GM19324 (cell line): Measurements from ENCODE around the gene PTPRN2.

Experiments used
- ATAC-seq: cut with Tn5 transposase; IDR thresholded peaks from one replicate; pipeline ENCODE4 v1.9.1; 2021; ENCODE audit warnings: mild to moderate bottlenecking, moderate library complexity; ENCODE audit not compliant: unreplicated experiment, low FRiP score

Gene PTPRN2

DNA sequence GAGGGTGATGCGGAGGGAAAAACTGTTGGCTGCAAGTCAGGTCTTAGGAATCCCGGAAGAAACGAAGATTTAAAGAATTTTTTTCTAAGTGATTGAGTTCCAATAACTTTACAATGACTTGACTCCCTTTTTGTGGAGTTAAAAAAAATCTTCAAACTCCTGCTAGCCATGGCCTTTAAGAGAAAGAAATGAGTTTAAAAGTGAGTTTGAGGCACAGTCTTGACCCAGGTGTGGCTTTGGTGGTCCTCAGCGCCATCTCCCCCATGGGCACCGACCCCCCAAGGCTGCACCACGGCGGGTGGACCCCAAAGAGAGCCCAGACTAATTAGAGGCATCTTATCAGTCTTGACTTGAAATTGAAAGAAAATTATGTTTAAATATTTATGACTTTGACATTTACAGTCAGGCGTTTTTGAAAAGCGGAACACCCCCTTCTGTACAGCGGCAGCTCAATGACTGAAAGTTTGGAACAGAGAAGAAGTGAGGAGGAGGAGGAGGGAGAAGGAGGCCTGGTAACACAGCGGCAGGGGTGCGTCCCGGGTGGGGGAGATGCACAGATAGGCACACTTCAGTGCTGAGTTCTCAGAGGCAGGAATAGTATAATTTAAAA is 901.2 kb downstream of the PTPRN2 start:
- no peak for ATAC-seq

DNA sequence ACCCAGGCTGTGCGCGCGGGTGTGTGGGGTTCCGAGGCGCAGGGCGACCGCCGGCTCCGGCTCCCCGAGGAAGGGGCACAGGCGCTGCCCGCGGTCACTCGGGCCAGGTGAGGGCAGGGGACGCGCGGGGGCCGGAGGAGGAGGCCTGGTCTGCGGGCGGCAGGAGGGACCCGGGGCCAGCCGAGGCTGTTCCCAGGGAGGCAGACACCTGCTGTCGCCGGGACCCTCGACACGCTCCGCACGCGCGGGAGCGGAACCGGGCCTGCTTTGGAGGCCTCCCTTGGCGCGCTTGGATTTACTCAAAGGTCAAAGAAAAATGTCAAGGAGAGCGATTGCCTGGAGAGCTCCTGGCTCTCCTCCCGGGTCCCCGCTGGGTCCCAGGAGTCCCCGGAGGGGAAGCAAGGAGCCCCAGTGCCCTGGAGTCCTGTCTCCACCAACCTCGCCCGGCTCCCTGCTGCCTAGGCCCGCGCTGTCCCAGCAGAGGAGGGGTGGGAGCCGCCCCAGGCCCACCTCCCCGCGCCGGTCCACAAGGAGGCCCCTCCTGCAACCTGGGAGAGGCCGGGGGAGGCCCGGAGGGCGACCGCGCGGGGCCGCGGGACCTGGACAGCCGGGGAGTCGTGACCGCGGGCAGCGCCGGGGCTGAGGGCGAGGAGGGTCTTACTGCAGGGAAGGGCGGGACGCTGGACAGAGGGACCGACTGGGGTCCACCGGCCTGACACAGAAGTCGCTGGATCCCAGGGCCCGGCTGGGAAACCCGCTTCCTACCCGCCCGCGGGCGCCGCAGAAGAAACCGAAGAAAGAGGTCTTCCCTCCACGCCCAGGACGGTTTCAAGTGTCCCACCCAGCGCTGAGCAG is 902.0 kb downstream of the PTPRN2 start:
- no peak for ATAC-seq

DNA sequence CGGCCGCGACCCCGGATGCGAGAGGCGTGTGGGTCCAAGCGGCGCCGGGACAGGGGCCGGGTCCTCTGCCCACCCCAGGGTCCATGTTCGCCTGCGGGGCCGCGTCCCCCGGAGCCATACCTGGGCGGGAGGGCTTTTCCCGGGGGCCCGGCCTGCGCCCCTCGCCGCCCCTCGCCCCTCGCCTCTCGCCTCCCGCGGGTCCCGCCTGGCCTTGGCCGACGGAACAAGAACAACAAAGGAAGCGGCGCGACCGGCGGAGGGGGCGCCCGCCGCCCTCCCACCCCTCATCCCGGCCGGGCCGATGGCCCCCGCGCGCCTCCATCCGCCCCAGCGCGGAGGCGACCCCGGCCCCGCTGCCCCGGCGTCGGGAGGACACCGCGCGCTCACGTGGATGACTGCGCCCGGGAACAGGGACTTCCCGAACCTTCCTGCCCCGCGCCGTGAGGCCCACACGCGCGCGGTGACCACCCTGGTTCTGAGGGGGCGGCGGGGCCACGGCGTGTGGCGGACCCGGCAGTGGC is 902.7 kb downstream of the PTPRN2 start:
- no peak for ATAC-seq

DNA sequence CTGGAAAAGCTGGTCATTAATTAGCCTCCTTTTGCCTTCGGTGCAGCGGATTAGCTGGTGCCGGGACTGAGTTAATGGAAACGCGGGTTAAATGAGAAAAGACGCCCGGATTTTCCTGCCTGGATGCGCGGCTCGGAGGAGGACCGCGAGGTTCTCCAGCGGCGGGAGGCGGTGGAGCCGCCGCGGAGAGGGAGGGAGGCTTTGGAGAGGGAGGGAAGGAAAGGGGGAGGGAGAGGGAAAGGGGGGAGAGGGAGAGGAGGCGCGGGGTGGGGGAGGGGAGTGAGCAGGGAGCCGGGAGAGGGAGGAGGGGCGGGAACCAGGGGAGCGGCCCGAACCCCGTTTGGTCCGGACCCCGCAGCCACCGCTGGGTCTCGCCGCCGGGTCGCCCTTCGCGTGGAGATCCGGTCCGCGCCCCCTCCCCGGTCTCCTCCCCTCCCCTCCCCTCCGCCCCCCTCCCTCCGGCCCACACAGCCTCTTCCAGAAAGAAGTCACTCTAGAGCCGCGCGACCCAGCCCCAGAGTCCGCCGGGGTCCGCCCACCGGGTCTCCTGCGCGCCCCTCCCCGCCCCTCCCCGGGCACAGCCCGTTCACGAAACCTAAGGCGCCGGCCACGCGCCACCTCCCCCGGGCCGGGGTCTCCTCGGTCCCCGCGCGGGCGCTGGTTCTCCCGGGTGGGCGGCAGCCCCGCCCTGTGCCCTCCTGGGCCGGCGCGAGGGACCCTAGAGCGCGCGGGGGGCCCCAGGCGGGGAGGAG is 903.3 kb downstream of the PTPRN2 start:
- ATAC-seq = no peak

DNA sequence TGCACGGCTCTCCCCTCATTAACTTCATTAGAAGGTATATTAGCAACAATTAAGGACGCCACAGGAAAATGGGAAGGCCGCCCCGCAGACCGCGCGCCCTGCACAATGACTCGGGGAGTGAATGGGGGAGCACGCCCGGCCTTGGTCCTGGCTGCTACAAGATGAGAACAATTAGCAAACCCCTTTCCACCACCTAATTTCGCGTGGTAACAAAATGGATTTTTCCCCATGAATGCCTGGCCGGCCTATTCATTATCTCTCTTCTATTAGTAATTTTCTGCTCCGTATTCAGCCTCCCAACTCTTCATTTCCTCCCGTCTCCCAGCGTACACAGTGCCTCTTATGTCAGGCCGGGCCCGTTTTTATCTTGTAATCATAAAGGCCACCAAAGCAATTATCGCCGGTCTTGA is 903.9 kb downstream of the PTPRN2 start:
- ATAC-seq = no peak

DNA sequence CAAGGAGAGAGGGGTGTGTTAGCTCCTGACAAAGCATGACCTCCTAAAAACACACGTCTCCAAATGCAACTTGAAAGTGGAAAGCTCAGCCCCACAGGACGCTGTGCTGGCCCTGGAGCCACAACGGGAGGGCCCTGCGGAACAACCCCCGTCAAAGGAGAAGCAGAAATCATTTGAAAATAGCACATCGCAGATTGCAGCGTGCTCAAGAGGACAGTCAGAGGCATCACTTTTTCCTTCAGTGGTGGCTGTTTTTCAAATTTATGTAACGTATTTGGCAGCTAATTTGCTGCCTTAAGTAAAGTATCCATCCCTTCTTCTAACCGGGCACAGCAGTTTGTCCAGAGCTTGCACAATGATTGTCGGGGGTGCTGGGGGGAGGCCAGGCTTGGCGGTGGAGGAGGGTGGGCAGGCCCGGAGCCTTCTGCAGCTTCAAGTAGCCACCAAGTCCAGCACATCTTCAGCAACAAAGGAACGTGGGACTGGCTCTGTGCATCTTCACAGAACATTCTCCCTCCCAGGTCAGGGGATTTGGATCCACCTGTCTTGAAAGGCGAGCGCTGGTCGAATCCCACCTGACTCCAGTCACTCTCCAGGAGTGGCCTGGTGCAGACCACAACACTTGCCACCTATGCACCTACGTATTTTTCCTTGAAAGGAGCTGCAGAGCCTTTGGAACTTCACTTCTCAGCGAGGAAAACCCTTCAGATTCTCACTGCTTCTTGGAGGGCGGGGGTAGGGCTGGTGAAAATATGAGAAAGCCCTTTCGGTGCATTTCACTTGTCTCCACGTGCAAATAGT is 904.5 kb downstream of the PTPRN2 start:
- ATAC-seq = no peak

DNA sequence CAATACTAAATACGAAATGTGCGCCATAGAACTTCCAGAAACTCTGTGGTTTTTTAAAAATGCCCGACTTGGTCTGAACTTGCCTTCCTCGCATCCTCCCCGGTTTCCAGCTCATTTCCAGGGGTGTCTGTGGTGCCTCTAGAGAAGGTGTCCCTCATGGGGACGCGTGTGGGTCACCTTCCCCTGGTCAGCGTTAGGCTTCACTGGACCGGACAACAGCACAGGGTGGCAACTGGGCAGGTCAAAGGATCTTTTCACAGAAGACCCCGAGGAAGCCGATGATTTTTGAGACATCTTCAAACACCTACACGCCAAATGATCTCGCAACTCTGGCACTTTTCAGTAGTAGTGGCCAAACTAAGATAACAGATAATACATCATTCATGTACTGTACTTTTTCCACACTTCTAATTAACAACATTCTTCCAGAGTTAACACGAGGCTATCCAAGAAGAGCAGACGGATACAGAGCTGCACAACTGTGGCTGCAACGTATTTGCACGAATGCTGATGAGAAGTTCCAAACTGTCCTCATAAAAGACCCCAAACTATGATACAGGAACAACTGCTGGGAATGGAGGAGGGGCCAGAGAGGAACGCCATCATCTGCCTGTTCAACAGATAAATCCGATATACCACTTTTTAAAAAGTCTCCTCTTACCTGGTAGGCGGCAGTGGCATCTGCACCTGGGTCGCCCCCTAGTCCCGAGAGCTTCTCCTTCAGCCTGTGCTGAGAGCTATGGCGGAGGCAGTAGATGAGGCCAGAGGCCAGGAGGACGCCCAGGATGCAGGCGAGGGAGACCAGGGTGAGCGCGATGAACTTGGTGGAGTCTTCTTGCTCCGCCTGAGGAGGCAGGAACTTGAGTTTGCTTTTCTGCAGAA is 905.3 kb downstream of the PTPRN2 start:
- ATAC-seq = no peak

DNA sequence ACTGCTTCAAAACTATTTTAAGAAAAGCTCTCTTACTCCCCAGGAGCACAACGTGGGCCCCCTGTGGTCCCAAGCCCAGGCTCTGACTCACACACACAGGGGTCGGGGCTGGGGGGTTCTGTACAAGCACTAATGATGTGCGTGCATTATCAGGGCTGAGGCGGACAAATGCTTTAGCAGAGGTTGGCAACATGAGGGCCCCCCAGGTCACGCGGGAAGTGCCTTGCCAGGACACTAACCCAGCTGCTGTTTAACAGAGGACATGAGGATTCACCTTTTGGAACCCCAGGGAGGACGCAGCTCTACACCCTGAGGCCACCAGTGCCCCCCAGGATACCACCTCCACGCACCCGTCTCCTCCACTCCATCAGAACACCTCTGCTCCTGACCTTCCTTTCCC is 908.0 kb downstream of the PTPRN2 start:
- ATAC-seq = no peak

DNA sequence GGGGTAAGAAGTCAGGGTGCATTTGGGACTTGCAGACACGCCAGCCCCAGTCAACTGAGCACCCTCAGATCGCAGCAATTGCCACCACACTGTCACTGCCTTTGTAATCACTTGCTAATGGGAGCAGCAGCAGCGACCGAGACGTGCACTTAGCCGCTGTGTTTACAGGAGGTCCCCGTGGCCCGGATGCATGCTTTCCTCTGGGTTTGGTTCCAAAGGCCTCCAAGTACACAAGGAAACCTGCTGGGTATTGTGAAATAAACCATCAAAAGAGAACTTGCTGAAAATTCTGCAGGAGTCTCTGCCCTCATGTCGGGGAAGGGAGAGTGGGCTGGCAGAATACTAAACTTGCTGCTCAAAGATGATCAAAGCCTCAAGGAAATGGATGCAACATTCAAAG is 909.1 kb downstream of the PTPRN2 start:
- no peak for ATAC-seq

DNA sequence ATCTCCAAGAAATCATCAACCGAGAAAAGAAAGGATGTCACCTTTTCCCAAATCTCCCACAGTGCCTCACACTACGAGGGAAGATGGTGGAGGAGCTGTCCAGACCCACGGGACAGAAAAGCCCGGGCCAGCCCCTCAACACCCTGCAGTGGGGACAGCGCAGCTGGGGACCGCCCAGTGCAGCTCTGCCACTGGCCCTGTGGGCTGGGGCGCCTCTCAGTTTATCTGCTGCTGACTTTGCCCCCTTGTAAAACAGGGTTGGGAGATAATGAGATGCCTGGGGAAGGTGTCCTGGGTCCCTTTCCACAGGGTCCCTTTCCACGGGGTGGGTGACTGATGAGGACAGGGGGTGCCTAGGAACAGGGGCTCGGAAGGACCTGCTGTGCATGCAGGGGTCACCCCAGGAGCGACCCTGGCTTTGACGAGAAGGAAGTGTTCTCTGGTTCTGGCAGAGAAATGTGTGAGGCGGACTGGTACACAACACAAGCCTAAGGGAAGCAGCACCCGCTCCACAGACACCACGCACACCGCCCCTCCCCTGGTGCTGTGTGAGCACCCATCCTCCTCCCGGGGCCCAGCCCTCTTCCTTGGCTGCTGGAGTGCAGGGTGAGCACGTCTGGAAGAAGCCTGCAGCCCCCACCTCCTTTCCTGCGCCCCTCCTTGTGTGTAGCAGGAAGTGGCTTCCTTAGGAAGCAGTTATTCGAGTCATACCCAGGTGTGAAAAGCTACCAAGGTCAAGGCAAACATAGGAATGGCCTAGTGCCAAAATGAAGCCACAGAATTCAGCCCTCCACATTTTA is 911.0 kb downstream of the PTPRN2 start:
- ATAC-seq = no peak

DNA sequence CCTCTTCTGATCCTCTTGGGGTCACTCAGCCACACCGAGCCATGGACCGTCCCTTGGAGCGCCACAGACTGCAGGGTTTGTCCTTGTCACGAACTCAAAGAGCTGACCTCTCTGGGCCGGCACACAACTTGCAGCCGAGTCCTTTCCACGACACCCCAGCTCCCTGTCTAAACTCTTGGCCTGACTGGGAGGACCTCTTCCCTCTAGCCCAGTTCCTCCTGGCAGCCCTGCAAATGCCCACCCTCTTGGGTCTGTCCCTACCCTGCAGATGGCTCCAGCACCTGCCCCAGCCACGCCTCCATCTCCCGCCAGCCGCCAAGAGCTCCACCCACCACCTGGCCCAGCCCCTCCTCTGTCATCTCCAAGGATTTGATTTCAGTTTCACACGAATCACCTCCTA is 911.6 kb downstream of the PTPRN2 start:
- ATAC-seq = no peak

DNA sequence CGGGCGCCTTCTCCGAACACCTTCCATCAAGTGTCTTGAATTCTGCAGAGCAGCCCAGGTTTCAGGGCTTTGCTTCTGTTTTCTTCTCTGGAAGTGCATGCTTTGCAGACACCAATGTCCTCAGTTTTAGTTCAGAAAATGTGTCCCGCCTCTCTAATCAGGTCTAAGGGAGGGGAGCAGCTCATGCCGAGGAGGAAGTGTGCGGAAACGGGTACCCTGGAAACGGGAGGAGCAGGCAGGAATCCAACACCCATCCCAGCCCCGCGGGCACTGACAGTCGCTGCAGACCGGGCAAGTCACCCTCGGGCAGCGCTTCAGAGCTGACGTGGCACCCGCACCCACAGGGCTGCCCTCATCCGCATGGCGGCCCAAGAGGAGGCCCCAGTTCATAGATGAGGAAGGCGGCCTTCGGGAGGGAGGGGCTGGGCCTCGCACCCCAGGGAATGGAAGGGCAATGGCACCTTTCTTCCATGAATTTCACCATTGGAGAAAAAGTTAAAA is 912.1 kb downstream of the PTPRN2 start:
- ATAC-seq = no peak

DNA sequence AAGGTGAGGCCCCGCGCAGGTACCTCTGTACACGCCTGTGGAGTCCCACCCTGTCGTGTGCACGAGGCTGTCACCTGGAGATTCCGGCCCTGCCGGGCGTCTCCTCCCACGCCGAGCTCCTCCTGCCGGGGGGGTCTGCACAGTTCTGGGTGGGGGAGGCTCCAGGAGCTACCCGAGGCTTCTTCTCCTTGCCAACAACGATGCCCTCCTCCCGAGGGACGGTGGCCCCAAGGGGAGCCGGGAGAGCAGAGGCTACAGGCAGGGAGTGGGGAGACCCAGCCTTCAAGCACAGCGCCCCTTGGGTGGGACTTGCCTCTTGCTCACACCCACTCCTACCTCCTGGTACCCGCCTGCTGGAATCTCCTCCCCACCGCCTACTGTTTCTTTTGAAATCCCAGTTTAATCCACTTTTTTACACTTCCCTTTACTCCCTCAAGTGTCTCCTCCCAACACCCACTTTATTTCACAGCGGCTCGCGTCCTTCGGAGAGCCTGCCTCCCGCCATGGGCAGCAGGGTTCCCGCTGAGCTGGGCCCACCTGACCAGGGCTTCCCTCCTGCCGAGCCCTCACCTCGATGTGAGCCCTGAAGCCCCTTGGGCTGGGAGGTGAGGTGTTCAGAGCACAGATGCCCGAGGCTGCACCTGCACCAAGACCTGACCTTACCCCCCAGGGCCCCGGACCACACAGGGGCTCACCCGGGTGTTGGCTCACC is 912.8 kb downstream of the PTPRN2 start:
- no peak for ATAC-seq

DNA sequence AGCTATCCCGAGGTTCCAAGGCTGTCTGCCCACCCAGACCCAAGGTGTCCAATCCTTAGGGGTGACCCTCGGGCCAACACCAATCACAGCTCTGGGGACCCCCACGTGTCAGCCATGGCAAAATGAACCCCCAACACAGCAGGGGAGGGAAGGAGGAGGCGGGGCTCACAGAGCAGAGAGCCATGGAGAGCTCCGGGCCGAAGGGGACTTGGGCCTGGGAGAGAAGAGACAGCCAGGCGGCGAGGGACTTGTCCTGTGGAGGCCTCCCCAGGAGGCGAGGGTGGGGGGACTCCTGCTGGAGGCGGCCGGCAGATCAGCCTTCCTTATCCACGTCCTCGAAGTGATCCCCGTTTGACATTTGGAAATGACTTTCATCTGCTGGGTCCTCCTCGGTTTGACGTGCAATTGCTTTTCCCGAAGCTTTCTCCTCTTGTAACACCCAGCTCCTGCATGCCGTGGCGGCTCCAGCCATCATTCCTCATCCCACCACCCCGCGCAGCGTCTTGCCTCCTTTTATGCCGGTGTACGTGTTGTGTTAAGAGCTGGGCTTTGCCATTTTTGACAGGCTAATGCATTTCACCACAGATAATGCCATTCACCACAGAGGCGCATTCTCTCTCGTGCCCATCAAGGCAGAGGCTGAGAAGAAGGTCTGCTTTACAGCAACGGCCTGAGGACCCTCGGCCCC is 913.5 kb downstream of the PTPRN2 start:
- no peak for ATAC-seq

DNA sequence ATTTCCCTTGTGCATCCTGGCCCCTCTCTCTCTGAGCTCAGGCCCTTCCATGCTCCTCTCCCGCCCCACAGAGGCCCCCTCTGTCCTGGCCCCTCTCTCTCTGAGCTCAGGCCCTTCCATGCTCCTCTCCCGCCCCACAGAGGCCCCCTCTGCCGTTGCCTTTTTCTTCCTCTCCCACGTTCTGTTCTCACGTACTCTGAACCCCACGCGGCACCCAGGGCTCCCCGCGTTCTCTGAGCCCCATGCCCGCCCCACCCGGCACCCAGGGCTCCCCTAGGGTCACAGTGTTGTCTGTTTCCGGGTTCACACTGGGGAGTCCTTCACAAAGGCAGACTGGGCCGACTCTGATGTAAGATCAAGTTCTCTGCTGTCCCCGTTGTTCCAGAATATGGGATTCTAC is 914.0 kb downstream of the PTPRN2 start:
- ATAC-seq = no peak

DNA sequence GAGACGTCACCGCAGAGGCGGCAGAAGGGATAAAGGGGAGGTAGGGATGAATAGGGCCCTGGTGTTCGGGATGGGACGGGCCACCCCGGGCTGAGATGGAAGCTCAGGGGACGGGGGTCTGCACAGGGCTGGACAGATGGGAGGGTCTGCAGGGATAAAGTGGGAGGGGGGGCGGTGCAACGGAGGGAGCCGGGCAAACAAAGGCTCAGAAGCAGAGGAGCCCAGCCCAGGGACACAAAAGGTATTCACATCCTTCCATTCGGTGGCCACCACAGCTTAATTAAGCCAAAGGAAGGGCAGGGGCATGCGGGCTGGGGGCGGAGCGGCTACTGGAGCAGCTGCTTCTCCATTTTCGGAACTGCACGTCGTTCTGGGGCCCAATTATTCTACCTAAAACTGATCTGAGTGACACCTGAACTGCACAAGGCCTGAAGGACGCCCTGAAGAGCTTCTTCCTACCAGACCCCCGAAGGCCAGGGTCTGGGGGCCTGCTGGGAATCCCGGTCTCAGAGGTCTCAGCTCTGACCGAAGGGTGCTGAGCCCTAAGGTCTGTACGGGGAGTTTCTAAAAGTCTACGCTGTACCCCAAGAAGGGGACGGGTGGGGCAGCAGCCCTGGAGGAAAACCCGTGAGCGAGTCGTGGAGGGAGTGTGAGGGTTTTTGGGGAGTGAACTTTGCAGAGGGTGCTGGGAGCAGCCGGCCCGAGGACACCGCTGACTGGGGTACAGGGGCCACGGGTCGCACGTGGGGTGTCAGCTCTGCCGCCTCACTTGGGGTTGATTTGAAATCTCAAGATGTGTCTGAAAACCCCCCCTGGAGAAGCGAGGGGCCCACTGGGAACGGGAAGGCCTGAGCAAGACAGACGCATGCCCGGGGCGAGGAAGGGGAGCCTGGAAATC is 916.0 kb downstream of the PTPRN2 start:
- no peak for ATAC-seq
